KMS-11 (cell line): ENCODE results near the gene COA7.

Experiments used
- H2AFZ ChIP-seq: fragments of 200-600 bp; sonication (generic); 2 replicates; pipeline ENCODE4 v1.6.1; 2016; ENCODE audit warnings: antibody characterized with exemption, mixed run types, low read depth
- H3K27ac ChIP-seq: fragments of 200-600 bp; sonication (generic); 2 replicates; pipeline ENCODE4 v1.6.1; 2016; ENCODE audit warnings: mild to moderate bottlenecking, mixed run types
- H3K27me3 ChIP-seq: fragments of 200-600 bp; sonication (generic); 2 replicates; pipeline ENCODE4 v1.6.1; 2017; ENCODE audit warnings: mild to moderate bottlenecking, low read depth, mixed run types, moderate library complexity; ENCODE audit not compliant: insufficient read depth
- H3K36me3 ChIP-seq: fragments of 200-600 bp; sonication (generic); 2 replicates; pipeline ENCODE4 v1.6.1; 2017; ENCODE audit warnings: mild to moderate bottlenecking, mixed run types; ENCODE audit not compliant: insufficient read depth
- H3K4me1 ChIP-seq: fragments of 200-600 bp; sonication (generic); 2 replicates; pipeline ENCODE4 v1.6.1; 2016; ENCODE audit warnings: mild to moderate bottlenecking, low read depth, mixed run types; ENCODE audit not compliant: poor library complexity, severe bottlenecking
- H3K4me2 ChIP-seq: fragments of 200-600 bp; sonication (generic); 2 replicates; pipeline ENCODE4 v1.7.0; 2016; ENCODE audit warnings: mild to moderate bottlenecking, mixed run types
- H3K4me3 ChIP-seq: fragments of 200-600 bp; sonication (generic); IDR thresholded peaks from 2 replicates; pipeline ENCODE4 v1.6.1; 2017; ENCODE audit warnings: low read depth, low read length, mixed read lengths; ENCODE audit not compliant: insufficient read depth
- H3K79me2 ChIP-seq: fragments of 200-600 bp; sonication (generic); 2 replicates; pipeline ENCODE4 v1.6.1; 2016; ENCODE audit warnings: low read depth, mixed run types; ENCODE audit not compliant: insufficient read depth
- H3K9ac ChIP-seq: fragments of 200-600 bp; sonication (generic); 2 replicates; pipeline ENCODE4 v1.6.1; 2016; ENCODE audit warnings: mild to moderate bottlenecking, mixed run types
- H4K20me1 ChIP-seq: fragments of 200-600 bp; sonication (generic); 2 replicates; pipeline ENCODE4 v1.6.1; 2016; ENCODE audit warnings: mild to moderate bottlenecking, mixed run types; ENCODE audit not compliant: insufficient read depth
- TF ChIP-seq, protein P1 (sequence below): fragments of 200-600 bp; sonication (generic); conservative IDR thresholded peaks from 2 replicates; pipeline ENCODE4 v1.6.1; 2017; ENCODE audit warnings: low read depth, mild to moderate bottlenecking, antibody characterized with exemption, low read length, moderate library complexity, mixed read lengths

The COA7 gene

DNA sequence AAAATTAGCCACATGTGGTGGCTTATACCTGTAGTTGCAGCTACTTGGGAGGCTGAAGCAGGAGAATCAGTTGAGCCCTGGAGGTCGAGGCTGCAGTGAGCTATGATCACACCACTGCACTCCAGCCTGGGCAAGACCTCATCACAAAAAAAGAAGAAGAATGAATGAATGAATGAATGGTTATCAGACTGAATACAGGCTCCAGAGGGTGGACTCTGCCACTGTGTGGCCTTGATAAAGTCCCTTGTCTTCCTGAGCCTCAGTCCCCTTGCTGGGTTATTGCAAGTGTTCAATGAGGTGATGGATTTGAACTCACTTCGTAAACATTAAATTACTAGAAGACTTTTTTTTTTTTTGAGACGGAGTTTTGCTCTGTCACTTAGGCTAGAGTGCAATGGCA is 40.4 kb downstream of the COA7 start:
- no peak overlapping the region for H3K27ac ChIP-seq

DNA sequence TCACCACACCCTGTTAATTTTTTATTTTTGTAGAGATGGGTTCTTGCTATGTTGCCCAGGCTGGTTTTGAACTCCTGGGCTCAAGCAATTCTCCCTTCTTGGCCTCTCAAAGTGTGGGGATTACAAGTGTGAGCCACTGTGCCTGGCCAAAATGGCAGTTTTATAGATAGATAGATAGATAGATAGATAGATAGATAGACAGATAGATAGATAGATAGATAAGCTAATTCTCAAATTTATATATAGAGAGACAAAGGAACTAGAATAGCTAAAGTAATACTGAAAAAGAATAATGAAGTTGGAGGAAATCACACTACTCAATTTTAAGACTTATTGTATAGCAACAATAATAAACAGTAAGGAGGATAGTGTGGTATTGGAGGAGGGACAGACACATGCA is 44.1 kb downstream of the COA7 start:
- Histone ChIP-seq H3K36me3 (no peaks in the 10 kb centered on the region), H3K27me3 (no peaks in the 10 kb centered on the region), H4K20me1 (no peaks in the 10 kb centered on the region), H3K79me2 (no peaks in the 10 kb centered on the region), H3K4me2 (no peak overlapping the region), H3K27ac (no peak overlapping the region), H3K4me1 (no peaks in the 10 kb centered on the region), H3K4me3 (no peak overlapping the region), H3K9ac (no peak overlapping the region), H2AFZ (no peak overlapping the region)
- TF ChIP-seq, protein P1, sequence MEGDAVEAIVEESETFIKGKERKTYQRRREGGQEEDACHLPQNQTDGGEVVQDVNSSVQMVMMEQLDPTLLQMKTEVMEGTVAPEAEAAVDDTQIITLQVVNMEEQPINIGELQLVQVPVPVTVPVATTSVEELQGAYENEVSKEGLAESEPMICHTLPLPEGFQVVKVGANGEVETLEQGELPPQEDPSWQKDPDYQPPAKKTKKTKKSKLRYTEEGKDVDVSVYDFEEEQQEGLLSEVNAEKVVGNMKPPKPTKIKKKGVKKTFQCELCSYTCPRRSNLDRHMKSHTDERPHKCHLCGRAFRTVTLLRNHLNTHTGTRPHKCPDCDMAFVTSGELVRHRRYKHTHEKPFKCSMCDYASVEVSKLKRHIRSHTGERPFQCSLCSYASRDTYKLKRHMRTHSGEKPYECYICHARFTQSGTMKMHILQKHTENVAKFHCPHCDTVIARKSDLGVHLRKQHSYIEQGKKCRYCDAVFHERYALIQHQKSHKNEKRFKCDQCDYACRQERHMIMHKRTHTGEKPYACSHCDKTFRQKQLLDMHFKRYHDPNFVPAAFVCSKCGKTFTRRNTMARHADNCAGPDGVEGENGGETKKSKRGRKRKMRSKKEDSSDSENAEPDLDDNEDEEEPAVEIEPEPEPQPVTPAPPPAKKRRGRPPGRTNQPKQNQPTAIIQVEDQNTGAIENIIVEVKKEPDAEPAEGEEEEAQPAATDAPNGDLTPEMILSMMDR, result no peak

More for the DNA sequence above, 40.4 kb downstream of the COA7 start:
- Histone ChIP-seq H3K4me2 (no peak overlapping the region), H2AFZ (no peak overlapping the region), H3K9ac (no peak overlapping the region), H3K27me3 (no peaks in the 10 kb centered on the region), H4K20me1 (no peaks in the 10 kb centered on the region), H3K36me3 (no peaks in the 10 kb centered on the region), H3K79me2 (no peaks in the 10 kb centered on the region), H3K4me3 (no peak overlapping the region), H3K4me1 (no peaks in the 10 kb centered on the region)
- TF ChIP-seq, protein P1, result no peak

DNA sequence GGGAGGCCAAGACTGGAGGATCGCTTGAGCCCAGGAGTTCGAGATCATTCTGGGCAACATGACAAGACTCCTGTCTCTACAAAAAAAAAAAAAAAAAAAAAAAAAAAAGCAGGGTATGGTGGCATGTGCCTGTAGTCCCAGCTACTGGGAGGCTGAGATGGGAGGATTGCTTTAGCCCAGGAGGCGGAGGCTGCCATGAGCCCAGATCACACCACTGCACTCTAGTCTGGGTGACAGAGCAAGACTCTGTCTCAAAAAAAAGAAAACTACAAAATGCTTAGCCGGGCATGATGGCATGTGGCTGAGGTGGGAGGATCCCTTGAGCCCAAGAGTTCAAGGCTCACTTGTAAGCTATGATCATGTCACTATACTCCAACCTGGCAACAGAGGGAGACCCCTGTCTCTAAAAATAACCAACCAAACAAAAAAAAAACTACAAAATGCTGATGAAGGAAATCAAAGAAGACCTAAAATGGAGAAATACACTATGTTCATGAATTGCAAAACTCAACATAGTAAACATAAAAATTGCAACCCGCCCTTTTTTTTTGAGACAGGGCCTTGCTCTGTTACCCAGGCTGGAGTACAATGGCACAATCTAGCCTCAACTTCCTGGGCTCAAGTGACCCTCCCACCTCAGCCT is 44.8 kb downstream of the COA7 start:
- Histone ChIP-seq H3K4me2 (no peak overlapping the region), H3K9ac (no peak overlapping the region), H3K4me1 (no peaks in the 10 kb centered on the region), H2AFZ (no peak overlapping the region), H3K79me2 (no peaks in the 10 kb centered on the region), H4K20me1 (no peaks in the 10 kb centered on the region), H3K27me3 (no peaks in the 10 kb centered on the region), H3K27ac (no peak overlapping the region), H3K36me3 (no peaks in the 10 kb centered on the region), H3K4me3 (no peak overlapping the region)
- TF ChIP-seq, protein P1, result no peak

DNA sequence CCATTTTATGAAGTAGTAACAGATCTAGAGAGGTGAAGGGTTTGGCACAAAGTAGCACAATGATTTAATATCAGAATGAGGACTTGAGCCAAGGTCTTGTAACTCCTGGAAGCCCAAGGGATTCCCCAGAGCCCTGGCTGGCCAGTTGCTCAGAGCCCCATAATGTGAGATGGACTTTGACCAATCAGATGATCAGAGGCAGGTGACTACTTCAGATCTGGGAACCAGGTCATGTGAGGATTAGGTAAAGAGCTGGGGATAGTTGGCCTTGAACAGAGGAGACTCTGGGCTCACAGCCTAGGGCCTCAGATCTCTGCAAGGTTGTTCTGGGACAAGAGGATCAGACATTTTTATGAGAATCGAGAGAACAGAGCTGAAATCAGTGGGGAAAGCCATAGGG is 46.2 kb downstream of the COA7 start:
- H3K9ac ChIP-seq, result no peak overlapping the region
- no peaks in the 10 kb centered on the region for H3K79me2 ChIP-seq
- no peaks in the 10 kb centered on the region for H3K36me3 ChIP-seq
- no peaks in the 10 kb centered on the region for H3K27me3 ChIP-seq
- H3K4me1 ChIP-seq, result no peaks in the 10 kb centered on the region
- no peak overlapping the region for H3K27ac ChIP-seq
- TF ChIP-seq, protein P1, result no peak
- H4K20me1 ChIP-seq, result no peaks in the 10 kb centered on the region
- H3K4me3 ChIP-seq, result no peak overlapping the region
- no peak overlapping the region for H3K4me2 ChIP-seq
- H2AFZ ChIP-seq, result no peak overlapping the region
